Dedifferentiated amniotic fluid mesenchymal stem cell (primary cell): ENCODE measurements around the gene GADD45G.

Source experiments
- DNase-seq: peaks from one replicate; pipeline ENCODE4 v3.0.0-alpha.2; 2016; ENCODE audit errors: extremely low spot score

Gene GADD45G

DNA sequence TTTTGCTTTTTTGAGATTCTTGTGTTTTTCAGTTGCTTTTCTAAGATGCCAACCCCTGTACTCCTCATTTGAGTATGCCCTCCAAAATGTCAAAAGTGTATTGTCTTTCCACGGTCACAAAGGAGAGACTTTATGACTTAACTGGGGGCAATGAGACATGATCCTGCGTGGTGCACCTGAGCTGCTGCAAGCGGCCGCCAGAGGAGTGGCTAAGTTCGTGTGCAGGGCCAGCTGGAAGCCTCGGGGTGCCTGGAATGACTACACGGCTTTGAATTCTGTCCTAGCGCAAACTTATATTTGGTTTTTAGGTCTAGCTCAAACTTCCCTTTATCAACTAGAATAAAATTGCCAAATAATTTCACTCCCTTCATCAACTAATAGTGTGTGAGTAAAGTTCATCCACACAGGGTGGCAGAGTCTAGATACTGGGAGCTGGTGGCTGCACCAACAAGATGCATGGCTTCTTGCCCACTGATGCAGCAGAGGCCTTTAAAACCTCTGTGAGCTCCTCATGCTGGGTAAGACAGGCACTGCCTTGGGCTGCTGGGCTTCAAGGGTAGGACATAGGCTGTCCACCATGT lies 4.7 kb downstream of the GADD45G start:
- no peak for DNase-seq

DNA sequence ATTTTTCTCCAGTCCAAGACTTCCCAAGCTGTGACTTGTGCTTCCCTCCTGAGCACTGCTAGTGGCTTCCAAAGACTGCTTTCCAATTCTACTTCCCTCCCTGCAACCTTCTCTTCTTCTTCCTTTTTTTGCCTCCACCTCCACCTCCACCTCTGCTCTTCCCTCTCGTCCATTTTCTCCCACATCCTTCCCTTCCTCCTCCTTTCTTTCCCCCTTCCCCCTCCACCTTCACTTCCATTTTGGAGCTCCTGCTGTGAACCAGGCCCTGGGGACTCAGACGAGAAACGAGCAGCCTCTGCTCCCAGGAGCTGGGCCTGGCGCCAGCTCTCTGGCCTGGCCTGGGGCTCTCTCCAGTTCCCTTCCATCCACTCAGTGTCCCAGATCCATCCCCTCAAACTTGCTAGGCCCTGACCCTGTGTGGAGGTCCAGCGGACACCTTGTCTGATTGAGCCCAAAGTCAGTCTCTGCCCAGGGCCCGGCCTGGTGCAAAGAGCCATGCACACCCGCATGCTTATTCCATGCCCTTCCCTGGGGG lies 5.6 kb downstream of the GADD45G start:
- DNase-seq: no peak

DNA sequence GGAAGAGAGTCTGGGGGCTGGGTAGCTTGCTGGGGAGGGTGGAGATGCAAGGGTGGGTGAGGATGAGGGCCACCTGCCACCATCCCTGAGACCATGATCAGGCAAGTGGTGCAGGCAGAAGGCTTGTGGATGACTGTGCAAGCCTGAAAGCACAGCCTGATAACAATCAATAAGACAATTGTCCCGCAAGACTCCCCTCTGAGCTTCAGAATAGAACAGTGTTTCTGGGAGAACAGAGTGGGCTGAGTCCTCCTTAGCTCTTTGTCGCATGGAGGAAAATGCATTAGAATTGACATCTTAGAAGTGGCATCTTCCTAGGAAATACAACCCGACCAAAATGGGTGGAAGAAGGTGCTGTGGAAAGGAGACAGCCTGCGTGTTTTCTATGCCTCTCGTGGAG lies 6.6 kb downstream of the GADD45G start:
- DNase-seq: no peak

DNA sequence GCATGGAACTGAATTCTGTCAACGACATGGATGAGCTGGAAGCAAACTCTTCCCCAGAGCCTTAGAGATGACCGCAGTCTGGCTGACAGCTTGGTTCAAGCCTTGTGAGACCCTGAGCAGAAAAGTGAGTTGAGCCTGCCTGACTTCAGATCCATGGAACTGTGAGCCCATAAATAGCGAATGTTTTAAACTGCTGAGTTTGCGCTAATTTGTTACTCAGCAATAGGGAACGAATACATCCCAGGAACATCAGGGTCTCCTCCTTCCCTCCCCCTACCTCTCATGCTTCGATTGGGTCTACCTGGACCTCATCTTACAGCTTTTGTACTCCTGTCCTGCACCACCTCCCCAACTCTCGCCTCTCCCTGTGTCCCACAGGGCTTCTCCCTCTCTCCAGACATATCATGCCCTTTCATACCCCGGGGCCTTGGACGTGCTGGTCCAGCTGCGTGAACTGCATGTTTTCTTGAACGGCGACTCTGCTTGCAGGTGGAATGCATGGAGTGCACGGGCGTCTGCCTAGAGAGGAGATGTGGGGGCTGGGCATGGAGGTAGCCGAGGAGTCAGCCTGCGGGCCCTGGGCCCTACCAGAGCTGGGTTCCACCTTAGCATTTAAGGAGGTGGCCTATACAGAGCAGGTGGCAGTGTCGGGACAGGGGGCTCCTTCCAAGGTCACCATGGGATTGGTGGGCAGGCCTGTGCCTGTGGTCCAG lies 7.9 kb downstream of the GADD45G start:
- DNase-seq: no peak

DNA sequence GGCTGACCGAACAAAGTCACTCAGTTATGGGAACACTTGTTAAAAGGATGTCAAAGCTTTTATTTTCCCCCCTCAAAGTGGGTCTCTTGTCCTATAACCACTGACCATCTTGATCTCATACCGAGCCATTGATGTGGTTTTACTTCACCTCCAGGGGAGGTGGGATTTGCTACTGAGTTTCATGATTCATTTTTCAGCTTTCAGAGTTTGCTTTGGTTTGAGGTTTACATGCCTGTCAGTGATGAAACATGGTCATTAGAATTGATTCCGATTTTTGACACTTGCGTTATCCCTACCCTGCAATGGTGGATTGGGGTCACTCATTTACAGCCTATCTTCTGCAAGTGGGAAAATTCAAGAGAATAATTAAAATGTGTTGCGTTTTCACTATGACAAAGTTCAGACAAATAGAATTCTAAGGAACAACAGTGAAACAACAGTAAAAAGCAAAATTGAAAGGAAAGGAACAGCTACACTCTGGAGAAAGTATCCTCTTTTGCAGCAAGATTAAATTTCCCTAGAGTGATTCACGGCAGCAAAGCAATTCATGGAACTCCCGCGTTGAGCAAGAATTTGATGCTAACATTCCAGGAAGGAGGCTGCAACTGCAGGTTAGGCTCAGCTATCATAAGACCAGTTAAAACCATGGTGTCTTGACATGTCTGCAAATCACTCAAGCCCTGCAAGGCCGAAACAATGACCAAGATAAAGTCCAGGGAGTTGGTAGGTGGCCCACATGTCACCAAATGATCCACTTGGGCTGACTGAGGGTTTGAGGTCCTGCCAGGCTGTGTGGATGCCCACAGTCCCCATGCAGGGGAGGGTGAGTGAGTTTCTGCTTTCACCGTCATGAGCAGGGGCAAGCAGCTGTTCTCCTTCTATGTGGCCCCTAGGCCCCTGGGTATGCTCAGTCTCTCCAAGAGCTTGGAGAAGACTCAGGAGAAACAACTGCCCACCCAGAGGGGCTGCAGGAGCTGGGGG lies 9.4 kb downstream of the GADD45G start:
- DNase-seq: no peak

DNA sequence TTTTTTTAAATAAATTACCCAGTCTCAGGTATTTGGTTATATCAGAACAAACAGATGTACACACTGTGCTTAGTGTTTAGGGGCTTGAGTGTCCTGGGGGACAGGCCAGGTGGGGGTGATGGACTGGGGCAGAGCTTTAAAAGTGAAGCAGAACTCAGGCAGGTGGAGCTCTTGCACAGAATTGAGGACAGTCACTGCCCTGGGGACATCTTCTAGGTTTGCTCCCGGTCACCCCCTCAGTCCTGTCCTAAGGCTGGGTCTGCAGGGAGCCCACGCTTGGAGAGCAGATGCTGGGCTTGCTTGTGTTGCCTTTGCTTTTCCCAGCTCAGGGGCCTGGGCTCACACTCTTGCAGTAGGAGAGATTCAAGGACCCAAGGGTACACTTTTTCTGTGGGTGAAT lies 10.8 kb downstream of the GADD45G start:
- no peak for DNase-seq

DNA sequence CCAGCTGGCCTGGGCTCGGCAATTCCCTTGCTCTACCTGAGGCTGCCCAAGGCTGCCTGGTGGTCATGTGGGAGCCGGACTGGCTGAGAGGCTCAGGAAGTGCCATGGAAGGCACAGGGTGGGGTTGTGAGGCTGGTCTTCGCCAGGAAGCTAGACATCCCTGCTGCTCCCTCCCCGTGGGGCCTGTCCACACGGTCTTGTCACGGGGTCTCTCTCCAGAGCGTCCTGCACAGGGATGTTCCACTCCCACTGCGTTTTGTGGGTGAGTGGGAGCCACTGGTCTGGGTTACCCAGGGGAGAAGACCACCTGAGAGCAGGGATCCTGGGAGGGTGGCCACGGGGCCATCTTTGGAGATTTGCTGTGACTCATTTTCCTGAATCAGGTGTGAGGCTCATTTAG lies 11.6 kb downstream of the GADD45G start:
- DNase-seq: no peak

DNA sequence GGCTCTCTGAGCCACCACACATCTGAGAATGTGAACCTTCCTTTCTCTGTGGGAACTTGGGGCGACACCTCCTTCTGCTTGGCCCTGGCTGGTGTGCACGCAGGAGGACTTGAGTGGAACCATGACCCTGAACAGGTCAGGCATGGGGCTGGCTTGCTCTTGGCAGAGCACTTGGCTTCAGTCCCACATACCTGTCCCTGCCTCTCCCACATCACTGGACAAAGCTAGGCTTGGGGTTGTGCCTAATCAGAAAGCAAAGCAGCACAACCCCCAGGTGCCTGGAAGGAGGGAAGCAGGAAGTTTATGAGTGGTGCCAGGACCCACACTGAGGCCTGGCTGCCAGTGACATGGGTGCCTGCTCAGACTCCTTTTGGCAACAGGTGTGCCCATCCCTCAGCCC lies 13.2 kb downstream of the GADD45G start:
- DNase-seq: no peak

- no peak for DNase-seq
Observed at GRCh38 chr9:89619019-89619418, 14.2 kb downstream of the GADD45G start.

DNA sequence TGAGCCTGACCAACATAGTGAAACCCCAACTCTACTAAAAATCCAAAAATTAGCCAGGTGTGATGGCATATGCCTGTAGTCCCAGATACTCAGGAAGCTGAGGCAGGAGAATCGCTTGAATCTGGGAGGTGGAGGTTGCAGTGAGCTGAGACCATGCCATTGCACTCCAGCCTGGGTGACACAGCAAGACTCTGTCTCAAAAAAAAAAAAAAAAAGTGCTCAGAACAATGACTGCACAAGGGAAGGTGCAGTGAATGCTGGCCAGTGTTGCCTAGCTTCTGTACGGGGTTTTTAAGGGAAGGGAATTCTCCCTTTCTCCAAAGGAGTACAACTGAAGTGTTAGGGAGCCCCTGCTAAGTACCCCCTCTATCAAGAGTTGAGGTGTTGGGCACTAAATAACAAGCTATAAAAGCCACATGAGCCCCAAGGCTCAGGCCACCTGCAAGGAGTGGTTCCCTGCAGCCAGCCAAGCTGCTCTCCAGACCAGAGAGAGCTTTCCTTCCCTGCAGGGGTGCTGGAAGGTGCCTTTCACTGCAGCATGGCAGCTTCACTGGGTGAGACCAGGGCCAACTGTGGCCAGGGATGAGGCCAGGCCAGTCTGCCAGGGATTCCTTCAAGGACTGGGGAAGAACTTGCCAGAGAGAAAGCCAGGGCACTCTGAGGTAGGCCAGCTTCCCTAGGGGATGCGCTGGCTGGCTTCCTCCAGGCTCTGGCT lies 14.8 kb downstream of the GADD45G start:
- DNase-seq: no peak

GRCh38 chr9:89621031-89621430 lies 16.2 kb downstream of the GADD45G start:
- DNase-seq: no peak

- no peak for DNase-seq
Observed at GRCh38 chr9:89621676-89622075, 16.9 kb downstream of the GADD45G start.

- no peak for DNase-seq
Observed at GRCh38 chr9:89622933-89623861, 18.4 kb downstream of the GADD45G start.

GRCh38 chr9:89623925-89624420 lies 19.2 kb downstream of the GADD45G start:
- DNase-seq: no peak

GRCh38 chr9:89625721-89626687 lies 21.2 kb downstream of the GADD45G start:
- no peak for DNase-seq

DNA sequence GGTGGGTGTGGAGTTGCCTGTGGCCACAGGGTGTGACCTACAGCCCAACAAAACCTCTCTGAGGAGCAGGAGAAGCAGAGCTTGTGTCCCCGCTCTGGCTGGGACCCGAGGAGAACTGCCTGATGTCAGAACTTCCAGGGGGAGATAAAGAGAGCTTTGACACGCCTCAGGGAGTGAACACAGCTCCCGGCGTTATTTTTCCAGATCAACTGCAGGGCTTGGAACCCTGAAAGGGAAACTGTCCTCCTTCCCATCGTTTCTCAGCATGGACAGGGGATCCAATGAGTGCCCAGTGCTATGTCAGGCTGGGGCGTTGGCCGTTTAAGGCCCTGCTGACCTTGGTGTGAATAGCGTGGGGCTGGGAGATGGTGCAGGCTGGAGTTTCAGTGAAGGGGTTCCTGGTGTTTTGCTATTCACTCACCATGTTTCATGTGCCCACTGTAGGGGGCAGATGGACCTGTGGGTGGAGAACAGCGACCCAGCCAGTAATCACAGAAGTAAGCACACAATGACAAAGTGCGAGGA lies 22.0 kb downstream of the GADD45G start:
- DNase-seq: no peak

GRCh38 chr9:89628601-89629000 lies 23.8 kb downstream of the GADD45G start:
- no peak for DNase-seq

DNA sequence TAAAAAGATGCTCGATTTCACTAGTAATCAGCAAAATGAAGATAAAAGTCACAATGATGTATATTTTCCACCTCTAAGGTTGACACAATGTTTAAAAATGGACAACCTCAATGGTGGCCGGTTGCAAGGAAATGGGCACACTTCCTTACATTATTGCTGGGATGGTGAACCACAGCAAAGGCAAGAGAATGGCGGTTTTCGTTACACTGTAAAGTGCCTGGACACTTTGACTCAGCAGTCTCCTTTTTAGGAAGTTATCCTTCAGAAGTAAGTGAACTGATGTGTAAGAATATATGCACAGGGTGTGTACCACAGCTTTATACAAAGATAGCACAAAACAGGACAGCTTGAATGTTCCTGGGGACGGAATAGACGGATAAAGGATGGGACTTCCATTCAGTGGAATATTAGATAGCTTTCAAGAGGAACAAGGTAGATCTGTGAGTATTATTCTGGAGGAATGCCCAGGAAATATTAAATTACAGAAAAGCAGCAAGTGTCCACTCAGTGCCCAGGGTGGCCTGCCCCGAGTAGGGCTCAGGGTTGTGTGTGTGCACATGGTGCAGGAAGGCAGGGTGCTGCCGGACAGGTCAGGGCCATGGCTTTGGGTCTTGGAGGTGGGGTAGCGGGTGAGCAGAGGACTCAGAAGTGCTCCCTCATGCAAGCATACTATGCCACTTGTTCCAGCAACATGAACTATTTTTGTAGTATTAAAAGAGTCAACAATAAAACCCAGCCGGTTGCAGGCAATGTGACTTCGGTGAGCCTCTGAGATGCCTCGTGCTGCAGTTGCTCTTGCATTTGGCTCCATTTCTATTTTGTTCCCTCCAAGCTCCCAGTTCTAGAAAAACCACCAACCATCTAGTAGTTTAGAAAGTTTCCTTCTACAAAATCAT lies 24.5 kb downstream of the GADD45G start:
- no peak for DNase-seq
